IMR-90 (cell line): ENCODE results near the gene CAPS. TPM values are rescaled to one million over a fixed set of nuclear protein-coding genes. Genes with fewer than 3 reads are reported as not detected.
A peak's percentile ranks its signal among the peaks of the same experiment; 100 is the strongest.

ENCODE experiments used
- ATAC-seq: fragments of 200-7000 bp; cut with Tn5 transposase; 2 replicates; pipeline ENCODE4 v1.9.1; 2020; ENCODE audit warnings: low read depth, mild to moderate bottlenecking, moderate library complexity
- BruUV-seq: library from RNA; stranded (reverse); fragments of 400-500 nt; replicated peaks from 2 replicates; lab custom pipeline; 2021; lab: Mats Ljungman, UMichigan
- CTCF ChIA-PET: fragments of 300-600 bp; formaldehyde crosslinking; extraction: SDS; loops from one replicate; lab custom pipeline; 2021; ENCODE audit warnings: antibody characterized with exemption; lab: Yijun Ruan, JAX
- POLR2A ChIA-PET: fragments of 300-600 bp; sonication (Branson Sonifier 250); formaldehyde crosslinking; loops from one replicate; lab custom pipeline; 2022; ENCODE audit warnings: antibody characterized with exemption; ENCODE audit not compliant: unreplicated experiment; lab: Charles Lee
- DNase-seq: peaks from one replicate; pipeline ENCODE4 v3.0.0; 2013
- H2AFZ ChIP-seq: replicated peaks from 2 replicates; pipeline ENCODE3; 2013; ENCODE audit warnings: low read length, mild to moderate bottlenecking; ENCODE audit not compliant: poor library complexity
- H2AK5ac ChIP-seq: 2 replicates; pipeline ENCODE4 v1.6.1; 2013; ENCODE audit warnings: low read depth, low read length, inconsistent platforms
- H2AK9ac ChIP-seq: replicated peaks from 2 replicates; pipeline ENCODE3; 2013; ENCODE audit warnings: mild to moderate bottlenecking, low read depth, low read length, moderate library complexity; ENCODE audit not compliant: poor library complexity
- H2BK120ac ChIP-seq: 2 replicates; pipeline ENCODE4 v1.6.1; 2013; ENCODE audit warnings: low read depth, low read length, inconsistent platforms
- H2BK15ac ChIP-seq: 3 replicates; pipeline ENCODE4 v1.6.1; 2013; ENCODE audit warnings: low read depth, low read length, inconsistent platforms
- H2BK20ac ChIP-seq: 2 replicates; pipeline ENCODE4 v1.6.1; 2013; ENCODE audit warnings: low read depth, mild to moderate bottlenecking, inconsistent platforms, low read length, moderate library complexity
- H2BK5ac ChIP-seq: 2 replicates; pipeline ENCODE4 v1.6.1; 2013; ENCODE audit warnings: mild to moderate bottlenecking, low read depth, low read length, inconsistent platforms; ENCODE audit not compliant: poor library complexity, severe bottlenecking
- H3K14ac ChIP-seq: replicated peaks from 2 replicates; pipeline ENCODE4 v1.6.1; 2013; ENCODE audit warnings: low read depth, low read length, inconsistent platforms
- H3K18ac ChIP-seq: 2 replicates; pipeline ENCODE4 v1.6.1; 2013; ENCODE audit warnings: low read depth, low read length, control low read depth
- H3K23ac ChIP-seq: 2 replicates; pipeline ENCODE4 v1.6.1; 2013; ENCODE audit warnings: low read depth, low read length, inconsistent platforms
- H3K27ac ChIP-seq: 2 replicates; pipeline ENCODE4 v1.5.1; 2013; ENCODE audit warnings: mild to moderate bottlenecking, control low read depth, low read length; ENCODE audit not compliant: insufficient read depth
- H3K27me3 ChIP-seq: 2 replicates; pipeline ENCODE4 v1.6.1; 2013; ENCODE audit warnings: low read length; ENCODE audit not compliant: control insufficient read depth, insufficient read depth
- H3K36me3 ChIP-seq: 2 replicates; pipeline ENCODE4 v1.6.1; 2013; ENCODE audit warnings: low read length, mixed read lengths; ENCODE audit not compliant: control insufficient read depth, insufficient read depth
- H3K4ac ChIP-seq: 2 replicates; pipeline ENCODE4 v1.6.1; 2013; ENCODE audit warnings: low read depth, low read length, inconsistent platforms
- H3K4me1 ChIP-seq: 2 replicates; pipeline ENCODE4 v1.6.1; 2013; ENCODE audit warnings: low read length, mixed read lengths; ENCODE audit not compliant: control insufficient read depth, insufficient read depth
- H3K4me2 ChIP-seq: 2 replicates; pipeline ENCODE4 v1.6.1; 2013; ENCODE audit warnings: low read depth, mild to moderate bottlenecking, control low read depth, low read length, moderate library complexity
- H3K4me3 ChIP-seq: 2 replicates; pipeline ENCODE4 v1.5.1; 2013; ENCODE audit warnings: low read depth, mild to moderate bottlenecking, control low read depth, low read length, moderate library complexity; ENCODE audit not compliant: insufficient read depth
- H3K56ac ChIP-seq: 2 replicates; pipeline ENCODE4 v1.6.1; 2013; ENCODE audit warnings: low read length, inconsistent platforms; ENCODE audit not compliant: insufficient read depth; ENCODE audit errors: extremely low read depth
- H3K79me1 ChIP-seq, 2 experiments: 2 replicates each; pipeline ENCODE4 v1.6.1; 2013; ENCODE audit warnings: low read length in 2 of 2, inconsistent platforms in 1 of 2, low read depth in 1 of 2
- H3K9ac ChIP-seq: 2 replicates; pipeline ENCODE4 v1.6.1; 2013; ENCODE audit warnings: low read depth, low read length, control low read depth
- H3K9me1 ChIP-seq: 2 replicates; pipeline ENCODE4 v1.6.1; 2013; ENCODE audit warnings: low read length, inconsistent platforms; ENCODE audit not compliant: insufficient read depth
- H3K9me3 ChIP-seq: 2 replicates; pipeline ENCODE4 v1.6.1; 2013; ENCODE audit warnings: low read length; ENCODE audit not compliant: control insufficient read depth, insufficient read depth
- H4K20me1 ChIP-seq: 2 replicates; pipeline ENCODE4 v1.6.1; 2013; ENCODE audit warnings: low read length, inconsistent platforms; ENCODE audit not compliant: insufficient read depth
- H4K5ac ChIP-seq: 2 replicates; pipeline ENCODE4 v1.6.1; 2013; ENCODE audit warnings: mild to moderate bottlenecking, low read depth, low read length, control low read depth
- H4K8ac ChIP-seq, 2 experiments: 2 replicates each; pipeline ENCODE4 v1.6.1; 2013; ENCODE audit warnings: low read depth in 2 of 2, low read length in 2 of 2, control low read depth in 1 of 2, inconsistent platforms in 1 of 2
- H4K91ac ChIP-seq: 2 replicates; pipeline ENCODE4 v1.6.1; 2013; ENCODE audit warnings: low read depth, low read length, inconsistent platforms; ENCODE audit not compliant: insufficient read depth
- BHLHE40 ChIP-seq: fragments of 150-350 bp; IDR thresholded peaks from 2 replicates; pipeline ENCODE4 v1.6.1; 2016; ENCODE audit warnings: mild to moderate bottlenecking, low read depth, low read length
- CEBPB ChIP-seq: IDR thresholded peaks from 2 replicates; pipeline ENCODE4 v1.6.1; 2012; ENCODE audit warnings: low read depth, low read length, improper control_type of control experiment
- CHD1 ChIP-seq: IDR thresholded peaks from 2 replicates; pipeline ENCODE4 v1.6.1; 2012; ENCODE audit warnings: low read depth, low read length, improper control_type of control experiment
- CTCF ChIP-seq: conservative IDR thresholded peaks from 2 replicates; pipeline ENCODE4 v1.5.1; 2012; ENCODE audit warnings: mild to moderate bottlenecking, low read depth, low read length, improper control_type of control experiment
- FOS ChIP-seq: fragments of 150-350 bp; IDR thresholded peaks from 2 replicates; pipeline ENCODE4 v1.6.1; 2016; ENCODE audit warnings: low read depth, low read length
- MAFK ChIP-seq: IDR thresholded peaks from 2 replicates; pipeline ENCODE4 v1.6.1; 2012; ENCODE audit warnings: low read depth, low read length, improper control_type of control experiment
- MAZ ChIP-seq: IDR thresholded peaks from 2 replicates; pipeline ENCODE4 v1.6.1; 2012; ENCODE audit warnings: low read depth, mild to moderate bottlenecking, low read length, improper control_type of control experiment, moderate library complexity, borderline replicate concordance
- MXI1 ChIP-seq: IDR thresholded peaks from 2 replicates; pipeline ENCODE4 v1.6.1; 2012; ENCODE audit warnings: low read depth, mild to moderate bottlenecking, low read length, moderate library complexity, borderline replicate concordance
- NFE2L2 ChIP-seq: fragments of 150-350 bp; IDR thresholded peaks from 2 replicates; pipeline ENCODE4 v1.6.1; 2016; ENCODE audit warnings: low read depth, mild to moderate bottlenecking, low read length
- POLR2A ChIP-seq: IDR thresholded peaks from 2 replicates; pipeline ENCODE4 v1.6.1; 2012; ENCODE audit warnings: mild to moderate bottlenecking, low read depth, low read length
- RAD21 ChIP-seq: IDR thresholded peaks from 2 replicates; pipeline ENCODE4 v1.6.1; 2012; ENCODE audit warnings: low read length, improper control_type of control experiment
- RCOR1 ChIP-seq: IDR thresholded peaks from 2 replicates; pipeline ENCODE4 v1.6.1; 2012; ENCODE audit warnings: mild to moderate bottlenecking, low read length, improper control_type of control experiment; ENCODE audit not compliant: insufficient replicate concordance
- RFX5 ChIP-seq: IDR thresholded peaks from 2 replicates; pipeline ENCODE4 v1.8.0; 2012; ENCODE audit warnings: low read depth, mild to moderate bottlenecking, low read length, moderate library complexity
- SMC3 ChIP-seq: fragments of 150-350 bp; IDR thresholded peaks from 2 replicates; pipeline ENCODE4 v1.6.1; 2016; ENCODE audit warnings: low read depth, mild to moderate bottlenecking, antibody characterized with exemption, low read length, moderate library complexity
- WGBS, 2 experiments: methylation state at CpG; one replicate each; pipeline versions ENCODE4 v1.1.5 to v1.1.7; 2013; ENCODE audit warnings: missing lambda C conversion rate in 2 of 2; ENCODE audit not compliant: insufficient read length in 1 of 2; ENCODE audit errors: extremely low coverage in 2 of 2; 5-methylcytosine and 5-hydroxymethylcytosine counted together
- dilution Hi-C: fragments of 300-500 bp; cut with HindIII; formaldehyde crosslinking; loops from one replicate; pipeline ENCODE4 v1.14.3; 2018; ENCODE audit warnings: low sequenced_read_pairs; ENCODE audit not compliant: unreplicated experiment
- in situ Hi-C: fragments of 300-500 bp; cut with MboI; formaldehyde crosslinking; loops from 3 replicates; pipeline ENCODE4 v1.14.3; 2019; ENCODE audit warnings: low sequenced_read_pairs, inconsistent platforms, mixed read lengths
- intact Hi-C: fragments of 100-400 bp; cut with micrococcal nuclease; formaldehyde crosslinking; loops from 2 replicates; pipeline ENCODE4 v1.10.0; 2022
- polyA plus RNA-seq, 3 experiments: library from polyadenylated mRNA; depleted of rRNA; stranded (reverse); fragments of >200 nt; gene quantifications; 2 replicates each; pipeline ENCODE4 v1.2.3, GENCODE V29; 2012; ENCODE audit warnings: low replicate concordance in 1 of 3
- total RNA-seq: library from RNA; depleted of rRNA; stranded (reverse); fragments of >200 nt; gene quantifications from 2 replicates; pipeline ENCODE4 v1.2.3, GENCODE V29; 2012
- TF ChIP-seq, protein P1 (sequence below): fragments of 150-350 bp; IDR thresholded peaks from 2 replicates; pipeline ENCODE4 v1.6.1; 2017; ENCODE audit warnings: mild to moderate bottlenecking, antibody characterized with exemption, low read length, low read depth
- TF ChIP-seq, protein P2 (sequence below): fragments of 150-350 bp; IDR thresholded peaks from 2 replicates; pipeline ENCODE4 v1.6.1; 2016; ENCODE audit warnings: low read depth, mild to moderate bottlenecking, low read length, moderate library complexity, borderline replicate concordance

The CAPS gene
- total and polyA plus RNA-seq, 2 of the 4 experiments (the other 2 are of a cell fraction), result 0.54 to 4.9 TPM

GRCh38 chr19:5937550-5937949 lies 23.5 kb downstream of the CAPS start:
- peak overlapping the region in 1 of 2 experiments; percentile 7; a peak in 1 of 4 replicates for H4K8ac ChIP-seq
- no peak overlapping the region for H2AK9ac ChIP-seq
- H3K56ac ChIP-seq, result no peak overlapping the region
- intact Hi-C loops (no loop called here), in situ Hi-C loops (no loop called here), dilution Hi-C loops (no loop called here)
- H3K9me1 ChIP-seq, result peaks cover 48% of the 10 kb centered on the region
- H3K79me1 ChIP-seq, result peaks cover 52 to 84% of the 10 kb centered on the region in 2 experiments; a peak in 3 of 4 replicates
- no peak overlapping the region for H2BK5ac ChIP-seq
- H2AFZ ChIP-seq, result no peak overlapping the region
- DNase-seq, result no peak
- H3K36me3 ChIP-seq, result peaks cover 40% of the 10 kb centered on the region
- H4K5ac ChIP-seq, result no peak overlapping the region
- peaks cover 40% of the 10 kb centered on the region for H3K4me1 ChIP-seq
- H2BK120ac ChIP-seq, result no peak overlapping the region
- H3K9me3 ChIP-seq, result no peaks in the 10 kb centered on the region
- CTCF ChIA-PET, result no interaction called here
- H2BK15ac ChIP-seq, result no peak overlapping the region
- H3K14ac ChIP-seq, result peak overlapping the region; percentile 45; the same call in 1 of the 2 replicates
- BruUV-seq, result no TSS peak
- H4K20me1 ChIP-seq, result peaks cover 41% of the 10 kb centered on the region
- H3K27ac ChIP-seq, result no peak overlapping the region
- H2BK20ac ChIP-seq, result peak overlapping the region; percentile 76; the same call in 1 of the 2 replicates
- WGBS, 2 experiments, result 79% methylated on average over 7 of the region's 10 CpGs; no CpG with 5 or more reads in 1 of the 2 experiments
- no peak overlapping the region for H3K4me2 ChIP-seq
- H3K23ac ChIP-seq, result 0 out of 2 replicates have a peak overlapping the region, but pooled peaks have one; percentile 76
- H3K9ac ChIP-seq, result no peak overlapping the region
- POLR2A ChIA-PET, result interaction anchor here (0.5 kb wide), 1 partner anchor 108 kb away, joined by 4 read pairs; no protein-coding TSS in a partner anchor
- H4K91ac ChIP-seq, result no peak overlapping the region
- no peak for ATAC-seq
- no peaks in the 10 kb centered on the region for H3K27me3 ChIP-seq
- no peak overlapping the region for H3K18ac ChIP-seq
- no peak for TF ChIP-seq MXI1
- TF ChIP-seq SMC3, result no peak
- TF ChIP-seq CHD1, result no peak
- TF ChIP-seq BHLHE40, result no peak
- no peak for TF ChIP-seq RCOR1
- no peak for TF ChIP-seq RFX5
- TF ChIP-seq FOS, result no peak
- no peak for TF ChIP-seq RAD21
- TF ChIP-seq MAFK, result no peak
- TF ChIP-seq MAZ, result no peak
- TF ChIP-seq, protein P1, sequence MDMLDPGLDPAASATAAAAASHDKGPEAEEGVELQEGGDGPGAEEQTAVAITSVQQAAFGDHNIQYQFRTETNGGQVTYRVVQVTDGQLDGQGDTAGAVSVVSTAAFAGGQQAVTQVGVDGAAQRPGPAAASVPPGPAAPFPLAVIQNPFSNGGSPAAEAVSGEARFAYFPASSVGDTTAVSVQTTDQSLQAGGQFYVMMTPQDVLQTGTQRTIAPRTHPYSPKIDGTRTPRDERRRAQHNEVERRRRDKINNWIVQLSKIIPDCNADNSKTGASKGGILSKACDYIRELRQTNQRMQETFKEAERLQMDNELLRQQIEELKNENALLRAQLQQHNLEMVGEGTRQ, result no peak
- TF ChIP-seq, protein P2, sequence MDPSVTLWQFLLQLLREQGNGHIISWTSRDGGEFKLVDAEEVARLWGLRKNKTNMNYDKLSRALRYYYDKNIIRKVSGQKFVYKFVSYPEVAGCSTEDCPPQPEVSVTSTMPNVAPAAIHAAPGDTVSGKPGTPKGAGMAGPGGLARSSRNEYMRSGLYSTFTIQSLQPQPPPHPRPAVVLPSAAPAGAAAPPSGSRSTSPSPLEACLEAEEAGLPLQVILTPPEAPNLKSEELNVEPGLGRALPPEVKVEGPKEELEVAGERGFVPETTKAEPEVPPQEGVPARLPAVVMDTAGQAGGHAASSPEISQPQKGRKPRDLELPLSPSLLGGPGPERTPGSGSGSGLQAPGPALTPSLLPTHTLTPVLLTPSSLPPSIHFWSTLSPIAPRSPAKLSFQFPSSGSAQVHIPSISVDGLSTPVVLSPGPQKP, result no peak
- no peak for TF ChIP-seq CTCF
- no peak for TF ChIP-seq POLR2A
- TF ChIP-seq NFE2L2, result no peak
- no peak for TF ChIP-seq CEBPB
- H3K4ac ChIP-seq, result no peak overlapping the region
- 0 out of 2 replicates have a peak overlapping the region, but pooled peaks have one; percentile 48 for H2AK5ac ChIP-seq
- H3K4me3 ChIP-seq, result no peak overlapping the region
